ENCODE measurements around the gene FRY.

Gene FRY

DNA sequence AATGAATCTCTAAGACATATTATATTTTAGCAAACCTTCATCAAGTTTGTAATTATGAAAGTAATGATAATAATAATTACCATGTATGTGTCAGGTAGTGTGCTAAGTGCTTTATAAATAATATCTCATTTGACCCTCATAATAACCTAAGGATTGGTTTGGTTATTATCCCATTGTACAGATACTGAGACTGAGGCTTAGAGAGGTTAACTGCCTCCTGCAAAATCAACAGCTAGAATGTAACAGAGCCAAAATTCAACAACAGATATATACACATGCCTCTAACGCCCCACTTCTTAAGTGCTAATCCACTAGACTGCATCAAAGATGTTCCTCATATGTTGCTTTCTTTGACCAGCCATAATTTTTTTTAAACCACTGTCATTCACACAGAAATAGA is 142.8 kb downstream of the FRY start:
- no peak for DNase-seq (ENCODE audit: low spot score)

DNA sequence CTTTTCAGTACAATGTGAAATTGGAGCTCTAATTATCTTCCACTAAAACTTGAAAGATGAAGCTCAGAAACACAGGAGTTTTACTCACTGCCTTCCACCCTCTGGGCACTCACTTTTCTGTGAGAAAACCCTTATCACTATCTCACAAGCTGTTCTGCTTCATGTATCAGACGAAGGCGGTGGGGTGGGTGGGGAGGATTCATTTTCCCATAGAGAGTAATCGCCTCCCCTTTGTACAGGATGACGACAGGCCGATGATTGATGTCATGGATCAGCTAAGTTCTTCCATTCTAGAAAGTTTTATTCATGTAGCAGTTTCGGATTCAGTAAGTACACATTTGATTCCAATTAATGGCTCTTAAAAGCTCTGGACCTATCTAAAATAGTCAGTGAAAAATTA is 143.7 kb downstream of the FRY start:
- no peak for DNase-seq (ENCODE audit: low spot score)

- DNase-seq (ENCODE audit: low spot score): no peak
Measured at GRCh38 chr13:32175943-32176342, 144.4 kb downstream of the FRY start.

DNA sequence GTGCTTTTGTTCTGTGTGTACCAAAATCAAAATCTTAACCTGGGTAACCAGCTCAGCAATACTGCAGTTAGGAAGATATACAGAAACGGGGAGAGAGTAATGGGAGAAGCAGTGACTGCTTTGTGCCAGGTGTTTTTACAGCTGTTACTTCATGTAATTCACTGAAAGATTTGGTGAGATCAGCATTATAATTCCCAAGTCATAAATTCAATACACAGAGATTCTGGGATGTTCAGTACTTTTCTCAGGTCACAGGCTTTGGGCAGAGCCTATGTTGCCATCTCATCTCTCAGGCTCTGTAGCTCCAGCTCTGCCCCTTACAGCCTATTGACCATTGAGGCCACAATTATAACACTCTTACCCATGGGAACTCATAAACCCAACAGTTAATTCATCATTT is 145.1 kb downstream of the FRY start:
- no peak for DNase-seq (ENCODE audit: low spot score)

DNA sequence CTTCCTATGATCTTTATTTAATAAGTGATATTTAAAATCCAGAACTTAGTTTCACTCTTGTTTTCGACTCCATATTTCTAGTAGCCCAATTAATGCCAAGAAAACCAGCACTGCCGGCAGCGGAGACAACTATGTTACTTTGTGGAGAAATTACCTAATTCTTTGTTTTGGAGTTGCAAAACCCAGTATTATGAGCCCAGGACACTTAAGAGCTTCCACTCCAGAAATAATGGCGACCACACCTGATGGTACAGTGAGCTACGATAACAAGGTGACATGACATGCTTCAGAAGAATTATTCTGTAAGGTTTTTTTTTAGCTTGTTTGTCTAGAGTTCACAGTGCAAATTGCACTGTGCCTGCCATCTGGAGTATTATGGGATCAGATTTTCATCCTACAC is 147.2 kb downstream of the FRY start:
- DNase-seq (ENCODE audit: low spot score): no peak

- no peak for DNase-seq (ENCODE audit: low spot score)
Measured at GRCh38 chr13:32179708-32180107, 148.1 kb downstream of the FRY start.

DNA sequence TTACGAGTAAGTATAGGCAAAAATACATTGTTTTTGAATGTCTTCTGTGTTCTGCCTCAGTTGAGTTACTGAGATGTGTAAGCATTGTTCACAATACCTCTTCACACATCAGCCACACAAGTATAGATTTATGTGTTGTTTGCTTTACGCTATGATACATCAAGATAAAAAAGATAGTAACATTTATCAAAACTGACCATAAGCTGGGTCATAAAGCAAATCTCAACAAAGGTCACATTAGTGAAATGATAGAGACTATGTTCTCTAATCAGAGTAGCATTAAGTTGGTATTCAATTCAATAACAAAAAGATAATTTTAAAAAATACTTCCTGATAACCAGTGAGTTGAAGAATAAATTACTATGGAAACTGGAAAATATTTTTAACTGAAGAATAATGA is 156.1 kb downstream of the FRY start:
- DNase-seq (ENCODE audit: low spot score): no peak

DNA sequence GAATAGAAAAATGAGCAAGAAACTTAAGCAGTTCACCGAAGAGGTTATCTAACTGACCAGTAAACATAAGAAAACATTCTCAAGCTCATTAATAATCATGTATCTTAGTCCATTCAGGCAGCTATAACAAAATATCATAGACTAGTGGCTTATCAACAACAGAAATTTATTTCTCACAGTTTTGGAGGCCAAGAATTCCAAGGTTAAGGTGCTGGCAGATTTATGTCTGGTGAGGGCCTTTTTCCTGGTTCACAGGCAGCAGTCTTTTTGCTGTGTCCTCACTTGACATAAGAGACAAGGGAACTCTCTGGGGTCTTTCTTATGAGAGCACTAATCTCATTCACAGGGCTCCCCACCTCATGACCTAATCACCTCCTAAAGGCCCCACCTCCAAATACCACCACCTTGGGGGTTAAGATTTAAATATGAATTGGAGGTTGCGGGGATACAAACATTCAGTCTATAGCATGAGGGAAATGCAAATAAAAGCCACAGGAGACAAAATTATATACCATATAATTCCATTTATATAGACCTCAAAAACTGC is 160.0 kb downstream of the FRY start:
- no peak for DNase-seq (ENCODE audit: low spot score)

DNA sequence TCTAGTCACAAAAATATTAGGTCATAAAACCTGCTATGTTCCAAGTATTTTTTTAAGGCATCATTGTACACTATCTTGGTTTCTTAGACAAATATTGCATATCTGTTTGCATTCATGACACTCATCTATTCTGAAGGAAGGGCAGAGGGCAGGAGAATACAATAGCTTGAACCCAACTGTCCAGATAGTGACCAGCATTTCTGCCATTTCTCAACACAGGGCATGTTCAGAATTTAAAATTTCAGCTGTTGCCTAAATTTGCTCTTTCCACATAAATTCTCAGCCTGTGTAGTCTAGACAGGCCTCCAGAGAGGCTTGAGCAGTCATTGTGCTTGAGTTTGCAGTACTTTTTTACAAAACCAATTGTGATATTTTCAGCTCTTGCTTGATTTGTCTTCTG is 164.1 kb downstream of the FRY start:
- DNase-seq (ENCODE audit: low spot score): no peak

- DNase-seq (ENCODE audit: low spot score): no peak
Measured at GRCh38 chr13:32199168-32199567, 167.6 kb downstream of the FRY start.

GRCh38 chr13:32200741-32201140 is 169.2 kb downstream of the FRY start:
- no peak for DNase-seq (ENCODE audit: low spot score)

GRCh38 chr13:32201809-32202208 is 170.2 kb downstream of the FRY start:
- DNase-seq (ENCODE audit: low spot score): no peak

GRCh38 chr13:32202268-32202667 is 170.7 kb downstream of the FRY start:
- no peak for DNase-seq (ENCODE audit: low spot score)

- DNase-seq (ENCODE audit: low spot score): no peak
Measured at GRCh38 chr13:32203221-32203620, 171.6 kb downstream of the FRY start.

DNA sequence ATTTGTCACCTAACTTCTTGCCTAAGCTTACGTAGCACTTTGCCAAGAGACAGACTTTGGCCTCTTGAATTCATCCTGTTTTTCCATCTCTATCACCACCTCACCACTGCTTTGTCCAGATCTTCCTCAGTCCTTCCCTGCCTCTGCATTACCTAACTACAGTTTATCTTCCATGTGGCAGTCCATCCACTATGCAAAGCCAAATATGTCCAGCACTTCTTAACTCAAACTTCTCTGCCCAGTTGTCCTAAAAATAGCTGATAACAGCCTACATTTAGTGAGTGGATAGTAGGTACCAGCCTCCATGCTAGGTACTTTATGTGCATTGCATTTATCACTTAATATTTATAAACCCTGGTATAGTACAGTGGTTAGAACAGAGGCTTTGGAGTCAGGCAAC is 172.2 kb downstream of the FRY start:
- no peak for DNase-seq (ENCODE audit: low spot score)

- DNase-seq (ENCODE audit: low spot score): no peak
Measured at GRCh38 chr13:32205431-32206096, 174.0 kb downstream of the FRY start.

DNA sequence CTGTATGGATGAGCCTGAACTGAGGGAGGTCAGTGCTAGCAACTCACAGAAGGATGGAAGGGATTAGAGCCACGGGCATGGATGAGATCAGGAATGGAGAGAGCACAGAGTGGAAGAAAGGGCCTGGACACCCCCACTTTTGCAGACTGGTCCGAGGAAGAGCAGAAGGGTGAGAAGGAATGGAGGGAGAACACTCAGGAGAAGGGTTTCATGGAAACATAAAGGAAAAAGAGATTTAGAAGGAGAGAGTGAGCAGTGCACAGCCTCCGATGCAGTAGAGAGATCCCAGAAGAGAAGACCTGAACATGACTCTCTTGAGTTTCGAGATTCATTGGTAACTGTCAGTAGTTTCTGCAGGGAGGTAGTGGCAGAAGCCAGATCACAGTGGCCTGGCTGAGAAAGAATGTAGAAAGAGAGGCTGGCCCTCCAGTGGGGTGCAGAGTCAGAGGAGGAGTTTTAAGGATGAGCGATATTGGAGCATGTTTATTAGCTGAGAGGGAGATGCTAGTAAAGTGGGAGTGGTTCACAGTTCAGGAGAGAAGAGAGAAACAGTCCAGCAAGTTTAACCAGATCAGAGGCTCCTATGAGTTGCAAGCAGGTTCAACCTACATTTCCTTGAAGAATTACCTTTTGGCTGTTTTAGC is 174.6 kb downstream of the FRY start:
- no peak for DNase-seq (ENCODE audit: low spot score)

DNA sequence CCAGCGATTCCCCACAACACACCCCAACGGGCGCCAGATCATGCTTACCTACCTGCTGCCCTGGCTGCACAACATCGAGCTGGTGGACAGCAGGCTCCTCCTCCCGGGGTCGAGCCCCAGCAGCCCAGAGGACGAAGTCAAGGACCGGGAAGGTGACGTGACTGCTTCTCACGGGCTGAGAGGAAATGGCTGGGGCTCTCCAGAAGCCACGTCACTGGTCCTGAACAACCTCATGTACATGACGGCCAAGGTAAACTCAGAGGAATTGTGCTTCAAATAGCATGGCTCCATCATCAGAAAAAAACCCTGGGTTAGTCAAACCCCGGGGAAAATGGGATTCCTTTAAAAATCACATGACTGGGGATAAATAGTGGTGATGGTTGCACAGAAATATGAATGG is 177.3 kb downstream of the FRY start:
- DNase-seq (ENCODE audit: low spot score): no peak

GRCh38 chr13:32209652-32210051 is 178.1 kb downstream of the FRY start:
- DNase-seq (ENCODE audit: low spot score): no peak

DNA sequence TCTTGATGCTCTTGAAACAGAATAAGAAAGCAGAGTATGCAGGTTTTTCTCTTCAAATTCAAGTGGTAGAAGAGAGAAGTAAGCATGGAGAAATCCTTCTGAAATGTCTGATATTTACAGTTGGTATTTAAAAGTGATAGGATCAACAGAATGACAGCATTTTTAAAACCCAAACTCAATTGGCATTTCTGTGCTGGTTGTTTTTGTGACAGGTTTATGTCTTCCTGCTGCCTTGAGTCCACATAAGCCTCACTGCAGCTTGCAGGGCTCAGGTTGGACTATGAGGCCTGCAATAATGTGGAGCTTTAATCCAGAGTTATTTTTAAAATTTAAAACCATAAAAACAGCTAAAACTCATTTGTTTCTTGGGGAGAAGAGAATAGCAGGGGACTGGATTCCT is 178.5 kb downstream of the FRY start:
- DNase-seq (ENCODE audit: low spot score): no peak

GRCh38 chr13:32211813-32212212 is 180.2 kb downstream of the FRY start:
- DNase-seq (ENCODE audit: low spot score): no peak

DNA sequence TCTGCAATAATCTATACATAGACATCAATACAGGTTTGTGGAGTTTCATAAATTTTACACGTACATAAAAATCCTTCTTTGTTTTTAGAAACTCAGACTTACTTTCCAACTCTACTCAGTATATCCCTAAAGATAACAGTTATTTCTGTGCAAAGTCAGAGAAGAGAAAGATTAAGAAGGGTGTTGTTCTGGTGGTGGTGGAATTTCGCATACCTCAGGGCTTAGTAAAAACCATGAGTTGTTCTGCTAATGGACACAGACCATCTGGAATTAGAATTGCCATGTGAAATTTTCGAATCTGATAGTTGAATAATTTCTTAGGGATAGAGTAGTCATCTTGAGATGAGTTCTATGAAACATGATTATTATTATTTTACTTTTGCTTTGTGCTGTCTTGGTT is 180.8 kb downstream of the FRY start:
- DNase-seq (ENCODE audit: low spot score): no peak

- DNase-seq (ENCODE audit: low spot score): no peak
Measured at GRCh38 chr13:32213626-32214025, 182.1 kb downstream of the FRY start.

GRCh38 chr13:32214071-32214470 is 182.5 kb downstream of the FRY start:
- DNase-seq (ENCODE audit: low spot score): no peak

All from activated CD4-positive, alpha-beta T cell treated with anti-CD3 and anti-CD28 coated beads, Interleukin-2, Interleukin-4, amounts not matched to agents 100 ng/mL and 50 ng/mL, durations not matched to agents 16 hours and 8 hours (primary cell).